Amygdala (tissue), 56 donors: ENCODE data around the gene PCOLCE2.

Experiments used
- DNase-seq, 56 donors: peaks; one replicate each; lab custom pipeline; 2025; lab: John Stamatoyannopoulos, UW

The PCOLCE2 gene

DNA sequence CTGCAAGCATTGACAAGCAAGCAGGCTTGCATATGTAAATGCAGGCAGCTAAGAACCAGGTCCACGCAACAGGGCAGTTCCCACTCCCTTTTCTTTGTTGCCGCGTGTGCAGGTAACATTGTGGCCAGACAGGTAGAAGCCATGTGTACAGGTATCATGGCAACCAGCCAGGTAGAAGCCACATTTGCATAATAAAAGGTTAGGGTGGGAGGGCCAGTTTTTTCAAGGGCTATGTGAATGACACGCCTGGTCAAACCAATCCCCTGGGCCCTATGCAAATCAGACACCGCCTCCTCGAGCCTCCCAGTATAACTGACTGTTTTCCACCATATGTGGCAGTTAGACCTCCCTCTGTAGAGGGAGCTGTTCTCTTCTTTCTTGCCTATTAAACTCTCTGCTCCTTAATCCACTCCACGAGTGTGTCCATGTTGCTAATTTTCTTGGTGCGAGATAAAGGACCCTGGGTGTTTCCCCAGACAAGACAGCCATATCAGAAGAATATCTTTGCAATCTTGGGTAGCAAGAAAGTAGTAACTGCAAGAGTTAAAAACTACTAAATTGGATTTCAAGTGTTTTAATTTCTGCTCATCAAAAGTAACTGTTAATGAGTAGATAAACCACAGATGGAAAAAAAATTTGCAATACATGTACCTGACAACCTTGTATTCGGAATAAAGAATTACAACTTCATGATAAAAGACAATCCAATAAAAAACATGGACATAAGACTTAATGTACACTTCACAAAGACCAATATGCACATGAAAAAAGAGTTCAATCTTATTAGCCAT lies 21.8 kb downstream of the PCOLCE2 start:
- DNase-seq = no peak

DNA sequence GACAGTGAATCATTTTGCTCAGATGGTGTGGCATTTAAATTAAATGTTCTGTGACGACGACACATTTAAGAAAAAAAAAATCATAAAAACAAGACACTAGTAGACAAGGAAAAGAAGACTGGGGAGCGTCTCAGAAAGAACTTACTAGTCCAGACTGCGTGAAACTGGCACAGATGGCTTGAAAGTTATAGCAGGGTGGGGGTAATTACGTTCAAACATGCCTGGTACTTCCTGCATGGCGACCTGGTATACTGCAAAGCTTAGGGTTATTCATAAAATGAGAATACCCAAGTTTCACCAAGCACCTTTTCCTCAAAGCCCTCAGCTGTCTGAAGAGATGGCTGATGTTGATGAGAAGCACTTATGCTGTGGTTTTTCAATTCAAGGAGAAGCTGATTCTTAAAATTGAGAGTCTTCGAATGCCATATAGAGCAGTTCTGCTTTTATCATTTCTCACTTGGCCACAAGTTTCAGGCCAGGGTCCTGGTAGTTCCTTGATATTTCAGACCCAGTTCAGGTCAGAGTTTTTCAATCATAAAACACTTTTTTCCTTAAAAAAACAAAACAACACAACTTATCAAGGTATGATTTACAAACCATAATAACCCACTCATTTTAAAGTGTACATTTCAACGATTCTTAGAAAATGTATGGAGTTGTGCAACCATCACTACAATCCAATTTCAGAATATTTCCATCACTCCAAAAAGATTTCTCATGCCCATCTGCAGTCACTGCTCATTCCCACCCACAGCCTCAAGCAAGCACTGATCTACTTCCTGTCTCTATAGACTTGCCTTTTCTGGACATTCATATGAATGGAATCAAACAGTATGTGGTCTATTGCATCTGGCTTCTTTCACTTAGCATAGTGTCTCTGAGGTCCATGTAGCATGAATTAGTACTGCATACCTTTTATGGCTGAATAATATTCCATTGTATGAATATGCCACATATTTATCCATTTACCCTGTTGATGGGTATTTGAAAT lies 24.7 kb downstream of the PCOLCE2 start:
- no peak for DNase-seq

DNA sequence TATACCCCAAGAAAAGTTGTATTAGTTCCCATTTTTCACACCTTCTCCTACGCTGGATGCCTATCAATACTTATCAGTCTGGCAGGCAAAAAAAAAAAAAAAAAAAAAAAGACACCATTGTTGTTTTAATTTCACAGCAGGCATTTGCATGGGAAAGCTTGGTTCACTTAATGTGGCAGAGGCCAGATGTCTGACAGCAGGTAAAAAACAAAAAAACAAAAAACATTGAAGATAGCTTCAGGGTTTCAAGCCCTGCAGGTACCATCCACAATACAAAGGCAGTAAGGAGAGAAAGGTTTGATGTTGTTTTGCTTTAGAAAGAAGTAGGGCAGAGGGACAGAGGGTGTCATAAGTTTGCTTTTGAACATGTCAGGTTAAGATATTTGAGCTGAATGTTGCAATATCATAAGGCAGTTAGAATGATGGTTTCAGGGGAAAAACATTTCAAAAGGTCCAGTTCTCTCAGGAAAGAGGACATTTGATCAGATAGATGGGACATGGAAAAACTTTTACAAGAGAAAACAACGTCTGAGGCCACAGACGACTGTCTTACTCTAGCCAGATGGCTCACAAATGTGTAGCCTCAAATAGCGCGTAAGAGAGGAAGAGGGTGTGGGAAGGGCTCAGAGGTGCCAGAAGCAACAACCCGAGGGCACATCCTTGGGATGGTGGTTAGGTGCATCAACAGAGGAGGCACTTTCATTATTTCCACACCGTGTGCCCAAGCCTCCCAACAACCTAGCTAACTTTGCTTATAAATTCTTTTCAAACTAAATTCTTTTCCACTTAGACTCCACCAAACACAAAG lies 25.7 kb downstream of the PCOLCE2 start:
- no peak for DNase-seq

DNA sequence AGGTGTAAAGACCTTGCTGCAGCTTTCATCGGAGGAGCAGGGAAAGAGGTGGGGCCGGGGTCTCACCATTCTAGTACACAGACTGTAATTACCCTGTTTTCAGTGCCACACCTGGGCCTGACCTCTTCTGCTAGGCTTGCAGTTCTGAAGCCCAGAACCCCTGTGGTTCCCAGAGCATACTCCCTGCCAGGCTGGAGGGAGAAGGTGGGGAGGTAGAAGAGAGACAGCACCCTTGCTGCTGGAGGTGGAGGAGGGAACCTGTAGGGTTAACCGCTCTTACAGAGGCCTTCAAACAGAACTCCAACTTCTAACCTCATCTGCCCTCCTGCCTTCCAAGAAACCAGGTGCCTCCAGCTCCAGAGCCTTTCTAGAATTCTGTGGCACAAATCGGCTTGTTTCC lies 27.0 kb downstream of the PCOLCE2 start:
- no peak for DNase-seq

DNA sequence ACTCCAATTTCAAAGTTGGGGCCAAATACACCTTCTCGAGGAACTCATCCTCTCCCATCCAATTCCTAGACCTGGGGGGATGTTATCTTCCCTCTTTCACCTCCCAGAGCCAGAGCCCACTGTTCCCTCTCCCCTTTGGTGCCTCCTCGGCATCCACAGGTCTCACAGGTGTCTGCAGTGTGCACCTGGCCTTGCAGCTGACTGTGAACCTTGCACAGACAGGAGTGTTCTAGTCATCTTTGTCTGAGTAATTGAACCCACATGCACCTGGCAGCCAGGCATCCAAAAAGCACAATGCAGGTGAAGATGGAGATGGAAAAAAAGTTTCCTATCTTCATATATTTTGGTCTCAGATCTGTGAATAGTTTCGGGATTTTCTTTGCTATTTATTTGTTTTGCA lies 30.8 kb downstream of the PCOLCE2 start:
- no peak for DNase-seq

DNA sequence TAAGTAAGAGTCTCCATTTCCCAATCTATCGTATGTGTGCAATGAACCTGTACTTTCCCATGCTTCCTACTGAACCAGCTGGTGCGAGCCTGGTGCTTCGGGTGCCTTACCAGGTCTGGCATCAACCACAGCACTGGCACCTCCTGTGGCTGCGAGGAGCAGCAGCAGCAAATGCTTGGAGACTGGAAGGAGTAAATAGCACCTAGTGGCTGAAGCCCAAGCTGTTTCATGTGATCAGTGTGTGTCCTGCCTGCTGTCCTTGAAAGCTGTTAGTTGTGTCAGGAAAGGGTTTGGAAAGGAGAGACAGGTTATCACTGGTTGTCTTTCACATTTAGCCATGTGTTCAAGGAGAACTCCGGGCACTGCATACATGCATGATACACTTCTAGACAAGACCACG lies 31.8 kb downstream of the PCOLCE2 start:
- peak in 5 of 56 donors; percentile 3 to 11 (median 8) for DNase-seq

DNA sequence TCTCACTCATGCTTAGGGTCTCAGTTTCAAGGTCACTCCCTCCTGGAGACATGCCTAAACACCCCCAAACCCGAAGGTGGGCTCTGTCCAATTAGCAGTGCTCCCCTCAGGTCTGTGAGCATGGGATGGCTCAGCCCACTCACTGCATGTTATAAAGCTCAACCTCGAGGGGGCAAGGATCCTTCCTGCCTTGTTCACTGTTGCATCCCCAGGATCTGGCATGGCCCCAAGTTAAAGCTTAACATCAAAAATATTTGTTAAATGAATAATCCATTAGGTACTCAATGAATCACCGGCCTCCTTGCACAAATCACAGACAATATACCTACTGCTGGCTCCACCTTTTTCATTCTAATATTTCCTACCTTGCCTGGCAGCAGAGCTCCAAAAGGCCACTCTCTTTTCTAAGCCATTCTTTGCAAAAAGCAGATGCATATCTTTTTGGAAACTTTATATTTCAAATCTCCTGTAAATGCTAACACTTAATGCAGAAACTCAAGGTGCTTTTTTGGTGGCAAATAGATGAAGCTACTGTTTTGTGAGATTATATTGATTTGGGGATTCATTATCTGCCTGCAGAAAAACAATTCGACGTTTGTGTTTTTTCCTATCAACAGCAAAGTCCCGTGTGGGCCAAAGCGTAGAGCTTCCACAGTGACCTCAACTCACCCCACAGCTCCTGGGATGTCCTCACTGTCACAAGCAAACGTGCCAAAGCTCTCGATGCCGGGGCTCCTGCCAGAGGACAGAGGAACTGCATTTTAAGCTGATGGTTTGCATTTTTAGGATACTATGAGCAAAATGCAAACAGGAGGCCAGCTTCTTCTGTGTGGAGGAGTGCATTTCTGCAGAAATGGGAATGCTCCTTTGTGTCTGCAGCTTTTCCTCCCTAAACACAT lies 35.4 kb downstream of the PCOLCE2 start:
- no peak for DNase-seq

DNA sequence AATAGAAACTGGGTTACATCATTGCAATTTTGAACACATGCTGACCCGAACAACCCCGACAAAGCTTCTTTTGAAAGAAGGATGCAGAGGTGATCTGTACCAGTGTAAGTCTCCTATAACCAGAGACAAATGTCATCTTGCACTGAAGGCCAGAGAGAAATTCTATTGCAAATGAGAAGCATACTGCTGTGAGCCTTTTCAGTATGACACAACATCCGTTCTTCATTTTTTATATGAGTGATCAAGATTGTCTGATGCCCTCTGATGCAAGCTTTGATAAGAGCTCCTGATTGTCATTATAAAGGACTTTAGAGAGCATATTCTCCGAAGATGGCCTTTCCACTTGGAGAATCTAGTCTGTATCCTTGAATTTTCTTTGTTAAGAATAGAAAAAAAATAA lies 36.9 kb downstream of the PCOLCE2 start:
- no peak for DNase-seq

DNA sequence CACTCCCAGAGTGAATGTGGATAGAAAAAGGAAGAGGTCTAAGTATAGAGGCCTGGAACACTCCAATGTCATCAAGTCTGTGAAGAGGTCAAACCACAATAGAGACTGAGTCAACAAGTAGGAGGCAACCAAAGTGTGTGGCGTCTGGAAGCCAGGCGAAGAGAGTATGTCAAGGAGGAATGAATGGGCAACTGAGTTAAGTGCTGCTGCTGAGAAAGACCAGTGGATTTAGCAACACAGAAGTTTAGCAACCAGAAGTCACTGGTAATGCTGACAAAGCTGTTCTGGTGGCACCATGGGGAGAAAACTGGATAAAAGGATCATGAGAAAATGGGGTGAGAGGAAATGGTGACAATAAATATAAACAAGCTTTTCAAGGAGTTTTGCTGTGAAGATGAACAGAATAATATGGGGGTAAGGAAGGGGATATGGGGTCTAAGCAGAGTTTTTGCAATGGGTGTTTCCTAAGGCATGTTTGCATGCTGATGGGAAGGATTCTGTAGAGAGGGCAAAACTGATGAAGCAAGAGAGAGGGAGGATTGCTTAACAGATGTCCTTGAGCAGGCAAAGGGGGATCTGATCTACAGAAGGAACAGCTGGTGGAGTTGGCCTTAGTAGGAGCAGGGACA lies 38.4 kb downstream of the PCOLCE2 start:
- no peak for DNase-seq

DNA sequence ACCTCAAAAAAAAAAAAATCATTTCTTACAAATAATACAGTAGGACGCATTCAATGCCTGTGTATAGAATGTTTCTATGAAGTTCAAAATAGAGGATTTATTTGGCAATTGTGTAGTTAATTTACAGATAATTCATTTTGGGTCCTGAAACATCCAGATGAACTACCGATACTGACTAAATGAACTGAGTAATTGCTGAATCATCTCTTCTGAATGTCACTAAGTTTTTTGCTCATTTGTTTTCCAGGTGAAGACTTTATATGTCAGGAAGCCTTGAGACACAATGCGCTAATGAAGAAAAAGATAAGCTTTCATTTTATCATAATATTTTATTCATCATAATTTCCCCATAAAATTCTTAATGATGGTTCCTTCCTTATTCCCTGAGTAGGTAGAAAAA lies 39.7 kb downstream of the PCOLCE2 start:
- DNase-seq = no peak

DNA sequence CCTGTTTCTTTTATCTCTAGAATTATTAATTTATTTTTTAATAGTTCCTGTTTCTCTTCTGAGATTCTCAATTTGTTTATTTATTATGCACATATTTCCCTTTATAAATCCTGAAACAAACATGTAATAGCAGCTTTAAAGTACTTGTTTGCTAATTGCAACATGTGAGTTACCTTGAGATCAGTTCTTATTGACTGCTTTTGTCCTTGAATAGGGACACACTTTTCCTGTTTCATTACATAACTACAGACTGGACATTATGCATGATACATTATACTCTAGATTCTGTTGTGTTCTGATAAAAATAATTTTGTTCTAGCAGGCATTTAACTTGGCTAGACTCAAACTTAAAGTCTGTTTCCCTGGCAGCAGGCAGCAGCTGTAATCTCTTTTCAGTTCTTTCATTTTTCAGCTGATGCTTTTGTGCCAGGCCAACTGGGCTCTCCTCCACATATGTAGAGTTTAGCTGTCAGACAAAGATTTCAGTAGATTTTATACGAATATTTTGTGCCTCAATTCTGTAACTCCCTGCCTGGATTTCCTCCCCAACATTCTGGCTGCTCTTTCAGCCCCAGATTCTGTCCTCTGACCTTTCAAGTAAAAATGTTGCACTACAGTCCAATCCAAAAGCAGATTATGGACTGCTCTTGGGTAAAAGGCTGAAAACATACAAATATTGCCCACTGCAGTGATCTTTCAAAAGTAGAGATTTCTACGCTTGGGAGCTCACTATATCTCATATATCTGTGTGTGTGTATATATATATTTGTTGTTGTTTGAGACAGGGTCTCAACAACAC lies 41.9 kb downstream of the PCOLCE2 start:
- peak in 1 of 56 donors; percentile 4 for DNase-seq

DNA sequence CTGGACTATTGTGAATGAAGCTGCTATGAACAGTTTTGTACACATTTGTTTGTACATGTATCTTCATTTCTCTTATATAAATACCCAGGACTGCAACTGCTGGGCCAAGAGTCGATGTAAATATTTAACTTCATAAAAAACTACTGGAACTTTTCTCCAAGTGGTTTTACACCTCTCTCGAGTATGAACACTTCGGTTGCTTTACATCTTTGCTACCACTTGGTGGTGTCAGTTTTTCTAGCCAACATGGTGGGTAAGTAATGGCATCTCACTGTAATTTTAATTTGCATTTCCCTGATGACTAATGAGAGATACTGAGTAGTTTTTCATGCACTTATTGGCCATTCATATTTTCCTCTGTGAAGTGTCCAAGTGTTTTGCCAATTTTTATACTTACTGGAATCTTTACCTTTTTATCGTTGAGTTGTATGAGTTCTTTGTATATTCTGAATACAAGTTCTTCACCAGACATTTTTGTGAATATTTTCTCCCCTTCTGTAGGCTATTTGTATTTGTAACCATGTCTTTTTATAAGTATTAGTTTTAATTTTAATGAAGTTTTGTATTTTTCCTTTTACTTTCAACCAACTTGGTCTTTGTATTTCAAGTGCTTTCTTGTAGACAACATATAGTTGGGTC lies 44.4 kb downstream of the PCOLCE2 start:
- DNase-seq = no peak

DNA sequence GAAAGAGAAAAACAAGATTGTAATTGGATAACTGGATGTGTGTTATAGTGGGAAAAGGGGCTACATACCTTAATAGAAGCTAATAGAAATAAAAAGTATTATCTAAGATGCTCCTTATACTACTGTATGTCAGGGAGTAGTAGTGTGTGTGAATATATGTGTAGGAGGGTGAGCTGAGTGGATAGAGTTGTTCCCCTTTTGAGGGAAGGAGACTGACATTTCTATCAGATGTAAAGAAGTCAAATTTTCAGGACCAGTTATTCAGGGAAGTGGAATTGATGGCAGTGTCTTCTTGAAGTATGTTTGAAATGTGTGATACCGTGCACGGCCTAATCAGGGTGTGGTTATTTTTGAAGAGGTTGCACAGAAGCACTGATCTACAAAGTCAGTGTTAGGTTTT lies 49.1 kb downstream of the PCOLCE2 start:
- no peak for DNase-seq

DNA sequence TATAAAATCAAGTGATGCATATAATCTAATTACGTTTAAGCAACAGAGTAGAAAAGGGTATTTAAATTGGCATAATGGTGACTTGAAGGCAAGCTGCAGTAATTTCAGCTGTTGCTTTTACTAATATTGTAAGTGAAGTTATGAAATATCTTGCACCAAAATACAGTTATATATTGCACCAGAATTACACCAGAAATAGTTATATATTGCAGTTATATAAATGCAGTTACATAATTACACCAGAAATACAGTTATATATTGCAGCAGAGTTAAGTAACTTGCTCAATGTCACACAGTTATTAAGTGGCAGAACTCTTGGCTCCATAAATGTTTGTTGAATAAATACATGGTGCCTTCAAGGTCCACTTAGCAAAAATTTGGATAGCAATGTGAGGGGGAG lies 51.4 kb downstream of the PCOLCE2 start:
- DNase-seq = no peak

DNA sequence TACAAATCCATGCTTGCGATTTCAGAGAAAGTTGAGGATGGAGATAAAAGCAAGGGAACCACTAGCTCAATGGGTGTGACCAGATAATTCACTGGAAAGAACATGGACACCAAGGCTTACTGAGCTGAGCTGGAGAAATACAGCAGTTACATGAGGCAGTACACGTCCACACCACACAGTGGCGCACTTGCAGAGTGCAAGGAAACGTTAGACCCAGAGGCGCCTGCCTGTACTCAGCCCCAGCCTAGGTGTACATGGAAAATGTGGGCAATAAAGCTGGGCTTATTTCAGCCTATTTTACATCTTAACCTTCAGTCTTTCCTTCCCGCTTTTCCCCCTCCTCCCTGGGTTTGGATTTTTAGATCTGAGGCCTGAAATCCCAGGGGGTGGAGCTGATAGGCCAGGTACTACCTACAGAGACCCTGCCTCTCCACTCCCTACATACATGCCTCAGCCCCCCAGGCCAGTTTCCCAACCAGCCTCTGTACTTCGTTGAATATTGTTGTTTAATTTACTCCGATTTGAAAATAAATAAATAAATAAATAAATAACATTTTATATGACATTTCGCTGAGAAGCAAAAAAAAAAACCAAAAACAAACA lies 60.1 kb downstream of the PCOLCE2 start:
- peak in 50 of 56 donors; percentile 3 to 85 (median 34) for DNase-seq

DNA sequence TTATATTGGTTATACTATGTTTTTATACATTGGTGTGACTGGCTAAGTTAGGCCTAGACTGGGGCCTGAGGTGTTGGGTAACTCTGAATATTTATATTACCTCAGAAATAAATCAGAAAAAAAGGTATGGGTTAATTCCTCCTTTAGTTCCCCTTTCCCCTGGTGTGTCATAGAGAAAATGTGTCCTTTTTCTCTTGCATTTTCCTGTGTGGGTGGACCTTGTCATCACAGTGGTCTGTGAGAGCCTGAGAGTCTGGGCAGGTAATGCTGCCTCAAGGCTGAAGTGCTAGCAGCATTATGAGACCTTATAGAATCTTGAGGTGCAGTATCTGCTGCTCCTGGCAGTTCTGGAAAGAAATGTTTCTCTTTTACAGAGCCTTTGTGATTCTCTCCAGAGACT lies 69.7 kb downstream of the PCOLCE2 start:
- DNase-seq = no peak

DNA sequence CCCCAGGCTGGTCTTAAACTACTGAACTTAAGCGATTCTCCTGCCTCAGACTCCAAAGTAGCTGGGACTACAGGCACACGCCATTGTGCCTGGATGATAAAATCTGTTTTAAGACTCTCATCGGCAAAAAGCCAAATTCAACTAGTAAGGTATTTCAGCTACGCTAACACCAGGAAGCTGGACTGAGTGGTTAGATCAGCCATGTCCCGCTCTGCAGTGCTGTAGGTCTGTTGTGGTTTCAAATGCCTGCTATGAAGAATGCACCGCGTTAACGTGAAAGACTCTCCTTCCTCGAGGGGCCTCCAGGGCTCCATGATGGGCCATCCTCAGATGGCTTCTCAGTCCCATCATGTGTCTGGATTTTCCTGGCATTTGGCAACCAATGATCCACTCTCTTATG lies 70.2 kb downstream of the PCOLCE2 start:
- DNase-seq = no peak
